Epithelial cell of esophagus (primary cell): Measurements from ENCODE around the gene MATN1.

Experiments used
- DNase-seq: peaks from one replicate; pipeline ENCODE4 v3.0.0; 2010; ENCODE audit warnings: low read depth
- H3K4me3 ChIP-seq: 2 replicates; pipeline ENCODE4 v1.5.1; 2011; ENCODE audit warnings: mild to moderate bottlenecking, low read length, control low read depth
- CTCF ChIP-seq: IDR thresholded peaks from 2 replicates; pipeline ENCODE4 v1.5.1; 2011; ENCODE audit warnings: low read depth, mild to moderate bottlenecking, low read length, control low read depth, inconsistent platforms; ENCODE audit not compliant: insufficient read depth; ENCODE audit errors: missing control alignments

MATN1 gene

GRCh38 chr1:30693822-30694221 lies 29.6 kb downstream of the MATN1 start:
- no peak overlapping the region for H3K4me3 ChIP-seq
- no peak for TF ChIP-seq CTCF
- DNase-seq = no peak

GRCh38 chr1:30693366-30693765 lies 30.0 kb downstream of the MATN1 start:
- DNase-seq = no peak
- H3K4me3 ChIP-seq = no peak overlapping the region
- no peak for TF ChIP-seq CTCF

DNA sequence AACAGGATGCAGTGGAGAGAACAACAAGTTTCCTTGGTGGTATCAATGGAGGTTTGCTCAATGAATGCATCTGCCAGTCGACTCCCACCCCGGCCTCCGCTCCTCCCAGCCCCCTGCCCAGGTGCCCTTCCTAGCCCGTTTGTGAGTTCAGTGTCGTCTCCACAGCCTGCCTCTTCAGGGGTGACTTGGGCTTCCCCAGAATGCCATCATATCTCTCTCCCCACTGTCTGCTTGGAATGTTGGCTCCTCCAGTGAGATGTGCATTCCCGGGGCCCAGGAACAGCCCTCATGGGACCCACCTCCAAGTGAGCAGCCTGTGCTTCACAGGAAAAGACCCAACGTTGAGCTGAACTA lies 30.5 kb downstream of the MATN1 start:
- TF ChIP-seq CTCF = no peak
- DNase-seq = no peak
- H3K4me3 ChIP-seq = no peak overlapping the region

DNA sequence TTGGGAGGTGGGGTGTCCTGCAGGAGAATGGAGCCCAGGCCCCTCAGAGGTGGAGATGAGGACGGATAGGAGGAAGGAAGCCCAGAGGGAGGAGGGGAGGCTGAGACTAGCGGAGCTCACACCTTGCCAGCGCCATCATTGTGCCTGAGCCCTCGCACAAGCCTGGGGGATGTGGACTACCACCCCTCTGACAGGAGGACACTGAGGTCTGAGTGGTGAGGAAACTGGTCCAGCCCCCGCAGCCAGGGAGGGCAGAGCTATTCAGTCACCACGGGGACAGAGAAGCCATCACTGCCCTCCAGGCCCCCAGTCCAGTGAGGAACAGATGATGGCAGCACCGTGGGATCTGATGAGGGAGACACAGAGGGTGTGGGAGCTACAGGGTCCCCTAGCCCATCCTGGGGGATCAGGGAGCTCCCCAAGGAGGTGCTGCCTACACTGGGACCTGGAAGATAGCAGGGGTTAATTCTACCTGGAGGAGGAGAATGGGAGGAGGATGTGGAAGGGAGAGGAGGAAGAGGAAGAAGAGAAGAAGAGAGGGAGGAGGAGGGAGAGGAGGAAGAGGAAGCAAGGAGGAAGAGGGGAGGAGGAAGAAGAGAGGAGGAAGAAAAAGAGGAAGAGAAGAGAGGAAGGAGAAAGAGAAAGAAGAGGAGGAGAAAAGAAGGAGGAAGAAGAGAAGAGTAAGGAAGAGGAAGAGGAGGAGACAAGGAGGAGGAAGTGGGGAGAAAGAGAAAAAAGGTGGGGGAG lies 31.0 kb downstream of the MATN1 start:
- DNase-seq = no peak
- TF ChIP-seq CTCF = no peak
- H3K4me3 ChIP-seq = no peak overlapping the region

- H3K4me3 ChIP-seq = no peak overlapping the region
Observed at GRCh38 chr1:30691480-30691879, 31.9 kb downstream of the MATN1 start.

GRCh38 chr1:30689901-30690645 lies 33.3 kb downstream of the MATN1 start:
- TF ChIP-seq CTCF = no peak

More at GRCh38 chr1:30691480-30691879, 31.9 kb downstream of the MATN1 start:
- no peak for DNase-seq
- TF ChIP-seq CTCF = no peak

More at GRCh38 chr1:30689901-30690645, 33.3 kb downstream of the MATN1 start:
- DNase-seq = peak; percentile 44
- H3K4me3 ChIP-seq = no peak overlapping the region
